HCT116 (cell line): ENCODE measurements around the gene CHTOP.

Source experiments
- CEBPB ChIP-seq: IDR thresholded peaks from 2 replicates; pipeline ENCODE4 v1.6.1; 2012; ENCODE audit warnings: low read depth
- EGR1 ChIP-seq: IDR thresholded peaks from 2 replicates; pipeline ENCODE4 v1.6.1; 2012; ENCODE audit warnings: low read depth
- EZH2phosphoT487 ChIP-seq: fragments of 200-600 bp; IDR thresholded peaks from 2 replicates; pipeline ENCODE4 v1.6.1; 2018; ENCODE audit warnings: antibody characterized with exemption, borderline replicate concordance
- POLR2AphosphoS5 ChIP-seq: IDR thresholded peaks from 2 replicates; pipeline ENCODE4 v1.6.1; 2011; ENCODE audit warnings: mild to moderate bottlenecking, low read depth, low read length, moderate library complexity
- SIN3A ChIP-seq: IDR thresholded peaks from 2 replicates; pipeline ENCODE4 v1.6.1; 2012; ENCODE audit warnings: low read depth
- TF ChIP-seq, protein P1 (sequence below), 3 experiments: fragments of 200-600 bp in 1 of 3; sonication (generic) in 1 of 3; IDR thresholded peaks in 2 of 3; conservative IDR thresholded peaks in 1 of 3; 2 replicates each; pipeline ENCODE4 v1.5.1; 2012 to 2017; ENCODE audit warnings: low read depth in 2 of 3, low read length in 2 of 3, antibody characterized with exemption in 1 of 3, borderline replicate concordance in 1 of 3, control low read depth in 1 of 3, mild to moderate bottlenecking in 1 of 3, mixed read lengths in 1 of 3, mixed run types in 1 of 3, moderate library complexity in 1 of 3; ENCODE audit not compliant: insufficient read depth in 1 of 3
- TF ChIP-seq, protein P2 (sequence below): IDR thresholded peaks from 2 replicates; pipeline ENCODE4 v1.6.1; 2012
- TF ChIP-seq, protein P3 (sequence below): IDR thresholded peaks from 2 replicates; pipeline ENCODE4 v1.6.1; 2011; ENCODE audit warnings: mild to moderate bottlenecking, low read length, moderate library complexity; ENCODE audit not compliant: insufficient replicate concordance; ENCODE audit errors: extremely low read depth

DNA sequence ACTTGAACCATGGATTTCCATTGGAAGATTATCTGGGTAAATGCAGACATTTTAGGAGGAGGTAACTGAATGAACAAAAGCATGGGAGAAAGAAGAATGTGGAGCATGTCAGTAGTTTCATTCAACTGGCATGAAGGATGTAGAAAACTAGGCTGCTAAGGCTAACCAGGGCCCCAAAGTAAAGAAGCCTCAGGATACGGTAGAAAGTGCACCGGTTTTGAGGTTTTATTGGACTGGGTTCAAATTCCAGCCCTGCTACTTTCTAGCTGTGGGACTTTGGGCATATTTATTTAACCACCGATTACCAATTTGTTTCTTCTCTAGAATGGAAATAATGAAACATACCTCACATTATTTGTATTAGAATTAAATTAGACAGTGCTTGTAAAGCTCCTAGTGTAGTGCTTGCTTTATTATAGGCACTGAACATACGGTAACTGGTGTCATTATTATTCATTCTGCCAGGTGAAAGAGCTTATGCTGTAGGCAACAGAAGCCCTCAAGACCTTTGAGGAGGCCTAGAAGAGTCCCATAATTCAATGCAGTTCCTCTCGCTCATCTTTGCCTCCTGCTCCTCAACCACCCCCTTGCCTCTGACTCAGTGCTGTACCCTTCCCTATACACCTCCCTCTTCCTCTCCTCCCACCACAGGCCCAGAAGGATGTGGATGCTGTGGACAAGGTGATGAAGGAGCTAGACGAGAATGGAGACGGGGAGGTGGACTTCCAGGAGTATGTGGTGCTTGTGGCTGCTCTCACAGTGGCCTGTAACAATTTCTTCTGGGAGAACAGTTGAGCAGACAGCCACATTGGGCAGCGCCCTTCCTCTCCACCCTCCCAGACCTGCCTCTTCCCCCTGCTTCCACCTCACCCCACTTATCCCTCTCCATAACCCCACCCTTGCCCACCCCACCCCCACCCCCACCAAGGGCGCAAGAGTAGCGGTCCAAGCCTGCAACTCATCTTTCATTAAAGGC is 2.5 kb upstream of the CHTOP start:
- TF ChIP-seq, protein P1, sequence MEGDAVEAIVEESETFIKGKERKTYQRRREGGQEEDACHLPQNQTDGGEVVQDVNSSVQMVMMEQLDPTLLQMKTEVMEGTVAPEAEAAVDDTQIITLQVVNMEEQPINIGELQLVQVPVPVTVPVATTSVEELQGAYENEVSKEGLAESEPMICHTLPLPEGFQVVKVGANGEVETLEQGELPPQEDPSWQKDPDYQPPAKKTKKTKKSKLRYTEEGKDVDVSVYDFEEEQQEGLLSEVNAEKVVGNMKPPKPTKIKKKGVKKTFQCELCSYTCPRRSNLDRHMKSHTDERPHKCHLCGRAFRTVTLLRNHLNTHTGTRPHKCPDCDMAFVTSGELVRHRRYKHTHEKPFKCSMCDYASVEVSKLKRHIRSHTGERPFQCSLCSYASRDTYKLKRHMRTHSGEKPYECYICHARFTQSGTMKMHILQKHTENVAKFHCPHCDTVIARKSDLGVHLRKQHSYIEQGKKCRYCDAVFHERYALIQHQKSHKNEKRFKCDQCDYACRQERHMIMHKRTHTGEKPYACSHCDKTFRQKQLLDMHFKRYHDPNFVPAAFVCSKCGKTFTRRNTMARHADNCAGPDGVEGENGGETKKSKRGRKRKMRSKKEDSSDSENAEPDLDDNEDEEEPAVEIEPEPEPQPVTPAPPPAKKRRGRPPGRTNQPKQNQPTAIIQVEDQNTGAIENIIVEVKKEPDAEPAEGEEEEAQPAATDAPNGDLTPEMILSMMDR (IDR thresholded peaks at IDR 0.05 in 2 of 3, conservative IDR thresholded peaks at IDR 0.05 in 1 of 3; ENCODE audit: borderline replicate concordance in 1 of 3, insufficient read depth in 1 of 3, low read depth in 2 of 3, low read length in 2 of 3), result no peak
- TF ChIP-seq SIN3A (no peak), EZH2phosphoT487 (no peak), POLR2AphosphoS5 (no peak), EGR1 (no peak), CEBPB (no peak)
- TF ChIP-seq, protein P2, sequence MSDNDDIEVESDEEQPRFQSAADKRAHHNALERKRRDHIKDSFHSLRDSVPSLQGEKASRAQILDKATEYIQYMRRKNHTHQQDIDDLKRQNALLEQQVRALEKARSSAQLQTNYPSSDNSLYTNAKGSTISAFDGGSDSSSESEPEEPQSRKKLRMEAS, result no peak
- TF ChIP-seq, protein P3, sequence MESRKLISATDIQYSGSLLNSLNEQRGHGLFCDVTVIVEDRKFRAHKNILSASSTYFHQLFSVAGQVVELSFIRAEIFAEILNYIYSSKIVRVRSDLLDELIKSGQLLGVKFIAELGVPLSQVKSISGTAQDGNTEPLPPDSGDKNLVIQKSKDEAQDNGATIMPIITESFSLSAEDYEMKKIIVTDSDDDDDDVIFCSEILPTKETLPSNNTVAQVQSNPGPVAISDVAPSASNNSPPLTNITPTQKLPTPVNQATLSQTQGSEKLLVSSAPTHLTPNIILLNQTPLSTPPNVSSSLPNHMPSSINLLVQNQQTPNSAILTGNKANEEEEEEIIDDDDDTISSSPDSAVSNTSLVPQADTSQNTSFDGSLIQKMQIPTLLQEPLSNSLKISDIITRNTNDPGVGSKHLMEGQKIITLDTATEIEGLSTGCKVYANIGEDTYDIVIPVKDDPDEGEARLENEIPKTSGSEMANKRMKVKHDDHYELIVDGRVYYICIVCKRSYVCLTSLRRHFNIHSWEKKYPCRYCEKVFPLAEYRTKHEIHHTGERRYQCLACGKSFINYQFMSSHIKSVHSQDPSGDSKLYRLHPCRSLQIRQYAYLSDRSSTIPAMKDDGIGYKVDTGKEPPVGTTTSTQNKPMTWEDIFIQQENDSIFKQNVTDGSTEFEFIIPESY, result no peak
